NCI-H1417 treated with DMSO at 0.1 percent for 48 hours (cell line): ENCODE measurements around the gene DNAJC6.
"Not testable (repeated sequence)": the region's sequence is repeated elsewhere in the genome, so short reads cannot be mapped to it uniquely, and the experiment has no call there.

ENCODE experiments used
- DNase-seq: peaks from one replicate; lab custom pipeline; 2025; lab: John Stamatoyannopoulos, UW

The DNAJC6 gene

DNA sequence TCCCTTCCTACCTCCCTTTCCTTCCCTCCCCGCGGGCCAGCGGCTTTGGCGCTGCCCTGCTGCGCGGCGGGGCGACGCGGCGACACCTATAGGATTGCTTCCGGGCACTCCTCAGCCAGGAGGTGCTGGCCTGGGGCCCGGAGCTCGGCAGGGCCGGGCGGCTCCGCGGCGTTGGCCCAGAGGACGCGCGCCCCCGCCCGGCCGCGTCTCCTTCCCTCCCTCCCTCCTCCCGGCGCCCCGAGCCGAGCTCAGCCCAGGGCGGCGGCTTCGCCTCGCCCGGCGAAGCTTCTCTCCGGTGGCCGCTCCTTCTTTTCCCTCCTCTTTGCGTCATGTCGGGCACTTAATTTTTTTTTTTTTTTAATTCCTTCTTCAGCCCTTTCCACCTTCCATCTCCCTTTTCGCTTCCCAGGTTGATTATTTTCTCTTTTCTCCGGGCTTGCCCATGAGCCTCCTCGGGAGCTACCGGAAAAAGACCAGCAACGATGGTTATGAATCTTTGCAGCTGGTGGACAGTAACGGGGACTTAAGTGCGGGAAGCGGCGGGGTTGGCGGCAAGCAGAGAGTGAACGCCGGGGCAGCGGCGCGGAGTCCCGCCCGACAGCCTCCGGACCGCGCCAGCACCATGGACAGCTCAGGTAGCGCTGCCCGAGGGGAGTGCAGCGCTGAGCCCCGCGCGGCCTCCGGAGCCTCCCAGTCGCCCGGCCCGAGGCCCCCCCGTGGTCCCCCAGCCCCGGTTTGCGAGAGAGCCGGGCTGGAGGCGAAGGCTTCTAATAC, at the start of gene DNAJC6:
DNAJC6 (plus strand) TSS at position 240 of the 774 bp plus-strand sequence; CDS start at position 443, 203 bp downstream.
- DNase-seq = no peak

DNA sequence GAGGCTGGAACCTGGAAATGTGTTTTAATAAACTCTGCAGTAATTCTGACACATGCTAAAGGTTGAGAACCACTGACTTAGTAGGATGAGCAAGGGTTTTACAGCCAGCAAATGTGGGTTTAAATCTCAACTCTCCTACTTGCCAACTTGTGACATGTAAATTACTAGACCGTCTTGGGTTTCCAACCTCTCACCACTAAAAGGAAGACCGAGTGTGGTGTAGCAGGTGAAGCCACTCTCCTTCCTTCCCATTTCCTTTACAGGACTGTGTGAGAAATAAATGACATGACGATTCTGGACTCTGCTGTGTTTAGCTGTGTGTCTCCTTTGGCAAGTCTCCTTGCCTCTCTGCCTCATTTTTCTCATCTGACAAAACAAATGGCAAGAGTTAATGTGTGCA, 49.5 kb upstream of the DNAJC6 start:
- DNase-seq = no peak

- DNase-seq = no peak
Measured at GRCh38 chr1:65260851-65261473, 48.4 kb upstream of the DNAJC6 start.

- DNase-seq = no peak
Measured at GRCh38 chr1:65263286-65263685, 46.1 kb upstream of the DNAJC6 start.

GRCh38 chr1:65264197-65264929, 45.0 kb upstream of the DNAJC6 start:
- no peak for DNase-seq

DNA sequence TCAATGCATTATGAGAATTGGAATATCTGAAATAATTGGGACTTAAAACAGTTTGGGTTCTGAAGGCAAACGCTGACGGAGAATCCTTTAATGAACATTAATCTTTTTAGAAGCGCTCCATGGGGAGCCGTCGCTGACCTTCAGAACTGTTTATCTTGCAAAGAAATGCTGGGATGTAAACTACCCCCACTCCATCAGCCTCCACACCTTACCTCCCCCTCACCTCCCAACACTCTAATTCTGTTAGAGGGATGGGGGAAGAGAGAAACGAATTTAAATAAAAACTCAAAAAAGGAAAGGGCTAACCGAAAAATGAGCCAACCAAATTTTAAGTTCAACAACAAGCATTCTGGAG, 44.1 kb upstream of the DNAJC6 start:
- DNase-seq = no peak

- DNase-seq = no peak
Measured at GRCh38 chr1:65265651-65266351, 43.5 kb upstream of the DNAJC6 start.

DNA sequence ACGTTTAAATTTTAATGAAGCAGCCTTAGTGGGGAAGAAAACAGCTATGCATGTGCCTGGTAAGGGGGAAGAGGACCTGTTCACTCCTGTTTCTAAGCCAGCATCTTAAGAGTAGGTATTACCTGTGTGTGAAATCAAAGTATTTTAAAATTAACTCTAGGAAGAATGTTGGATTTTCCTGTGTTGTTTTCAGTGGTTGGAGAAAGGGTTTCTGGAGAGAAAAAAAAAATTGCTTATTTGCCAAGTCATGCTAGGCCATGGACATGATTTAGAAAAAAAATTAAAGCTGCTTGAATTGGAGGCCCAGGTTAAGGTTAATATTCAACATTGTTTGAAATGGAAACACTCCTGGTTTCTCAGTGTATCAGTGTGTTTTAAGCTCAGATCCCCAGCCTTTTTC, 42.9 kb upstream of the DNAJC6 start:
- no peak for DNase-seq

GRCh38 chr1:65267271-65267670, 42.1 kb upstream of the DNAJC6 start:
- DNase-seq = no peak

DNA sequence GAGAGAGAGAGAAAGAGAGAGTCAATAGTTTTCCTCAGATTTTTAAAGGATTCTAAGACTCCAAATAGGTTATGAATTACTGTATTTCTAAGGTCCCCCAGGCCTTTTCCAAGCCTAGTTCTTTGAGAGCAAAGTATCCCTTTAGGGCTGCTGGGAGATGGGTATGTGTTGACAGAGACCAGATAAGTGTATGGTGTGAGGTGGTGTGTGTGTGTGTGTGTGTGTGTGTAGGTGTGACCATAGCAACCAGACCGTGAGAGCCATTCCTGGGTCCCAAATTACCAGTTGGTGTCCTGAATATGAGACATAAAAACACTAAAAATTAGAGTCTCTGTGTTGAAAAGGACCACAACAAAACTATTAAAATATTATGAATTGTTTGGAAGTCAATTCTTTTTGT, 41.7 kb upstream of the DNAJC6 start:
- no peak for DNase-seq

DNA sequence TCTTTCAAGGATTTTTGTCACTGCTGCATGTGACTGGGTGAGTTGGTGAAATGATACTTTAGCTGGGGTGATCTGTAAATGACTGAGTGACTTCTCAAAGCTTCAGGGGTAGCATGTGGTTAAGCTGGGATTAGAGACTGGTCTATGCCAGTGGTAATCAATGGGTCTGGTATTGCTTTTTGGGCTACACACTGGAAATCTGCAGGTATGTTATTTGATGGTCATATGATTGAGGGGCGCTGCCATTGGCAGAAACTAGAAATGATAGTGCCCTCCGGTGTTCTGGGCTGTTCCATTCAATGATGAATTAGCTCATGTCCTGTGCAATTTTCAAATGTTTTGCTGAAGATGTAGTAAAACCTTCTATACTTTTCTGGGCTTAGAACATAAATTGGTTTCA, 39.7 kb upstream of the DNAJC6 start:
- DNase-seq = no peak

DNA sequence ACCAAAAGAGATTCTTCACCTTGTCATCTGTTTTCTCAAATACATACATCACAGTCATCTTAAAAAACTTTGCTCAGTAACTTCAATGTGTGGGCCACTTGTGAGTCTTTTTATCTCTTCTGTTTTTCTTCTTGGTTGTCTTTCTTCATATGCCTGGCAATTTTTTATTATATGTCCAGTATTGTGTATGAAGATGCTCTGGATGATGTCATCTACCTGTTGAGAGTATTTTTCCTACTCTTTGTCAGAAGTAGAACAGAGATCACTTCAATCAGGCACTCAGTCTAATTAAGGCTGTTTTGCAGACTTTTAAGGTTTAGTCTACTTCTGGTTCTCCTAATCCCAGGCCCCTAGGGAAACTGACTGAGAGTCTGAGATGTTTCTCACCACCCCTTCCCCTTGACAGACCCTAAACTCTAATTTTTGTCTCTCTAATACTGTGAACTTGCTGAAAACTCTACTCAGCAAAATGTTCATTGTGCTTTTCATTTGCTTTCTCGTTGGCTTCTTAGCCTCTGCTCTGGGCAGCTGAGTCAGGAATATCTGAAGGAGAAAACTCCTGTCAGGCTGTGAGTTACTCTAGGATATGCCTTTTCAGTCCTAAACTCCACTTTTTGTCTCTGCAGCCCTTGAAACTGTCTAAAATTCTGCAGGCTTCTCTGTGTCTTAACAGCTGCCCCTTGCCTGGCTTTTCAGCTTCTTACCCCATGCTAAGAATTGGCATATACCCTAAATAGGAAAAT, 33.0 kb upstream of the DNAJC6 start:
- DNase-seq = no peak

- DNase-seq = no peak
Measured at GRCh38 chr1:65277605-65278347, 31.6 kb upstream of the DNAJC6 start.

GRCh38 chr1:65278376-65279069, 30.8 kb upstream of the DNAJC6 start:
- DNase-seq = no peak

DNA sequence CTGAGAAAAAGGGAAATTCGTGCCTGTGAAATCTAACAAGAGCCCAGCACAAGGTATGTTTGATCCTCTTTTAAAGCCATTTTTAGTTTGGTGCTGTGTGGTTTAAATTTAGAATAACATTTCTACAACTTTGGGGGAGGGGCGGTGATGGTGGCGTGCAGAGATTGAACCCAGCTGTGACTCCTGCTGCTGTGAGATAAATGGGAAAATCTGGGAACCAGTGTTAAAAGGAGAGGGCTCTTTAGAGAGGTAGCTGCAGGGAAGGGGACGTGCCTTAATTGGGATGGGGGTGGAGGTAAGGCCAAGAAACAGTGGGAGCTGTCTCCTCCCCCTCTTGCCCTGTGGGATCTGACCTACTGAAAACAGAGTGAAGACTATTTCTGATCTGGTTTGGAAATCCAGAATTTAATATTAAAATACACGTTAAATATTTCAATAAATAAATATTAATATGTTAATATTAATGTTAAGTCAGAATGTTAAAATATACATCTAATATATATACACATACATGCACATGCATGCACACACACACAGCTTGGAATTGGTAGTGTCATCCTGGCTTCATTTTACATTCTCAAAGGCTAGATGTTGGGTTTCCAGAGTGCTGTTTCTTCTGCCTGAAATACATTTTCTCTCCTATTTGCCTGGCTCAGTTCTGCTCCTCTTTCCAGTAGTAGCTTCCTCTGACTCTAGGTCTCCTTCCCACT, 30.1 kb upstream of the DNAJC6 start:
- DNase-seq = no peak

DNA sequence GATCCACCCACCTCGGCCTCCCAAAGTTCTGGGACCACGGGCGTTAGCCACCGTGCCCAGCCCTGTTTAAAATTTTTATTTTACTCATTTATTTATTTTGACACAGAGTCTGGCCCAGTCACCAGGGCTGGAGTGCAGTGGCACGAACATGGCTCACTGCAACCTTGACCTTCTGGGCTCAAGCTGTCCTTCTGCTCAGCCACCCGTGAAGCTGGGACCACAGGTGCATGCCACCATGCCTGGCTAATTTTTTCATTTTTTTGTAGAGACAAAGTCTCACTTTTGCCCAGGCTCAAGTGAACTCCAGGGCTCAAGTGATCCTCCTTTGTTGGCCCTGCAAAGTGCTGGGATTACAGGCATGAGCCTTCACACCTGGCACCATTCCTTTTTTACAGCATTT, 27.5 kb upstream of the DNAJC6 start:
- no peak for DNase-seq

DNA sequence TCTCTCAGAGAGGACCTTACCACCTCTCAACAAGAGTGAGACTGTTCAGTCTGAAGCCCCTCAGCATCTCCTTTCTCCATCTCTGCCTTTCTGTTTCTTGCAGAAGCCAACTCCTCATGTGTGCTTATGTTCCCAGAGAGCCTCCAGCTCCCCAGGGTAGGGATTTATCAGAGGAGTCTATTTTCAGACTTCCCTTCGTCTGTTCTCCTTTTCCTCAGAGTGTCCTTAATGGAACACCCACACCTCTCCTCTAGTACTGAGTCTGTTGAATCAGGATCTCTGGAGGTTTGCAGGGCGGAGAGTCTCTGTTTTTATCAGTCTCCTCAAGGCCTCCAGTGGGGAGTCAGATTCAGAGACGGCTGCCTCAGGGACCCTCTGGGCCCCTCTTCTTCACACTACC, 25.1 kb upstream of the DNAJC6 start:
- DNase-seq = no peak

- no peak for DNase-seq
Measured at GRCh38 chr1:65289449-65289848, 19.9 kb upstream of the DNAJC6 start.

- not testable (repeated sequence) for DNase-seq
Measured at GRCh38 chr1:65291818-65292217, 17.5 kb upstream of the DNAJC6 start.
